ENCODE measurements around the gene KCNQ2.

DNA sequence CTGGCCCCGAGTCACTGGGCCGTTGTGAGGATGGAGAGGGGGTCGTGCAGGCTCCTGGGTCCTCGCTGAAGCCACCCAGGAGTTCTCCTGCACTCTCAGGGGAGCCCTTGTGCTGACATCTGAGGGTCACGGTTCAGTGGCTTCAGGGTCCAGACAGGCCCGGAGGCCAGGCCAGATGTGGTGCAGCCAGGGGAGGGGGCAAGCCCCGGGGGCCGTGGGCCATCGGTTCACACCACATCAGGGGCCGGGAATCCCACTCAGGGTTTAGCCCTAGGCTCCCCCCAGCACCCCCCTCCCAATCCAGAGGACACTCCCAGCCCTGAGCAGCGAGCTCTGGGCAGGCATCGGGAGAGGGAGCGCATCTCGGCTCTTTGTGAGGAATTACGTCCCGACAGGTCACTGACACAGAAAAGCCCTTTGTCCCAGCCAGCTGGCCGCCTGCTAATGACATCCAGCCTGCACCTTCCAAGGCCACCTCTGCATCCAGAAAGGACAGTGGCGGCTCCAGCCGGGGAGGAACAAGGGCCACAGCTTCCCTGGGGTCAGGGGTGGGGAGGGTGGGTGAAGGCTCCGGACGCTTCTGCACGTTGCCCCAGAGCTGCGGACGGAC is 104.9 kb downstream of the KCNQ2 start:
- TF ChIP-seq, protein P1, sequence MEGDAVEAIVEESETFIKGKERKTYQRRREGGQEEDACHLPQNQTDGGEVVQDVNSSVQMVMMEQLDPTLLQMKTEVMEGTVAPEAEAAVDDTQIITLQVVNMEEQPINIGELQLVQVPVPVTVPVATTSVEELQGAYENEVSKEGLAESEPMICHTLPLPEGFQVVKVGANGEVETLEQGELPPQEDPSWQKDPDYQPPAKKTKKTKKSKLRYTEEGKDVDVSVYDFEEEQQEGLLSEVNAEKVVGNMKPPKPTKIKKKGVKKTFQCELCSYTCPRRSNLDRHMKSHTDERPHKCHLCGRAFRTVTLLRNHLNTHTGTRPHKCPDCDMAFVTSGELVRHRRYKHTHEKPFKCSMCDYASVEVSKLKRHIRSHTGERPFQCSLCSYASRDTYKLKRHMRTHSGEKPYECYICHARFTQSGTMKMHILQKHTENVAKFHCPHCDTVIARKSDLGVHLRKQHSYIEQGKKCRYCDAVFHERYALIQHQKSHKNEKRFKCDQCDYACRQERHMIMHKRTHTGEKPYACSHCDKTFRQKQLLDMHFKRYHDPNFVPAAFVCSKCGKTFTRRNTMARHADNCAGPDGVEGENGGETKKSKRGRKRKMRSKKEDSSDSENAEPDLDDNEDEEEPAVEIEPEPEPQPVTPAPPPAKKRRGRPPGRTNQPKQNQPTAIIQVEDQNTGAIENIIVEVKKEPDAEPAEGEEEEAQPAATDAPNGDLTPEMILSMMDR (IDR thresholded peaks at IDR 0.05) = no peak
- TF ChIP-seq POLR2A (IDR thresholded peaks at IDR 0.05) = no peak
- TF ChIP-seq EP300 (IDR thresholded peaks at IDR 0.05) = no peak

Measured in ovary (tissue), 3 donors.